A673 (cell line): Measurements from ENCODE around the gene MLPH.

Source experiments
- CTCF ChIP-seq: fragments of 300-800, 200-600 bp; sonication (generic); conservative IDR thresholded peaks from 2 replicates; pipeline ENCODE4 v1.5.1; 2017; ENCODE audit warnings: low read depth, mild to moderate bottlenecking, antibody characterized with exemption, low read length, moderate library complexity, mixed read lengths
- EZH2 ChIP-seq: fragments of 200-600 bp; sonication (generic); IDR thresholded peaks from 2 replicates; pipeline ENCODE4 v1.6.1; 2017; ENCODE audit warnings: borderline replicate concordance, low read depth, mild to moderate bottlenecking, mixed read lengths, antibody characterized with exemption, low read length; ENCODE audit not compliant: poor library complexity, severe bottlenecking

- TF ChIP-seq CTCF (no peak), EZH2 (no peak)
Observed at GRCh38 chr2:237564526-237565131, 77.6 kb downstream of the MLPH start.
